HUES6 (cell line): Measurements from ENCODE around the gene AQP10.
"Not testable (repeated sequence)": the region's sequence is repeated elsewhere in the genome, so short reads cannot be mapped to it uniquely, and the experiment has no call there.

Experiments used
- H3K27ac ChIP-seq: 2 replicates; pipeline ENCODE4 v1.7.0; 2013; ENCODE audit warnings: low read depth, mild to moderate bottlenecking, low read length, inconsistent platforms
- H3K27me3 ChIP-seq: 2 replicates; pipeline ENCODE4 v1.6.1; 2013; ENCODE audit warnings: low read length; ENCODE audit not compliant: control insufficient read depth, insufficient read depth
- H3K36me3 ChIP-seq: 2 replicates; pipeline ENCODE4 v1.6.1; 2013; ENCODE audit warnings: low read length; ENCODE audit not compliant: control insufficient read depth, insufficient read depth
- H3K4me1 ChIP-seq: 2 replicates; pipeline ENCODE4 v1.6.1; 2013; ENCODE audit warnings: low read length; ENCODE audit not compliant: control insufficient read depth, insufficient read depth
- H3K4me3 ChIP-seq: 2 replicates; pipeline ENCODE4 v1.5.1; 2013; ENCODE audit warnings: low read depth, low read length
- H3K9ac ChIP-seq: one replicate; pipeline ENCODE4 v1.6.1; 2013; ENCODE audit warnings: mild to moderate bottlenecking, low read length
- H3K9me3 ChIP-seq: 2 replicates; pipeline ENCODE4 v1.6.1; 2013; ENCODE audit warnings: low read depth, low read length; ENCODE audit not compliant: control insufficient read depth, insufficient read depth

AQP10 gene

DNA sequence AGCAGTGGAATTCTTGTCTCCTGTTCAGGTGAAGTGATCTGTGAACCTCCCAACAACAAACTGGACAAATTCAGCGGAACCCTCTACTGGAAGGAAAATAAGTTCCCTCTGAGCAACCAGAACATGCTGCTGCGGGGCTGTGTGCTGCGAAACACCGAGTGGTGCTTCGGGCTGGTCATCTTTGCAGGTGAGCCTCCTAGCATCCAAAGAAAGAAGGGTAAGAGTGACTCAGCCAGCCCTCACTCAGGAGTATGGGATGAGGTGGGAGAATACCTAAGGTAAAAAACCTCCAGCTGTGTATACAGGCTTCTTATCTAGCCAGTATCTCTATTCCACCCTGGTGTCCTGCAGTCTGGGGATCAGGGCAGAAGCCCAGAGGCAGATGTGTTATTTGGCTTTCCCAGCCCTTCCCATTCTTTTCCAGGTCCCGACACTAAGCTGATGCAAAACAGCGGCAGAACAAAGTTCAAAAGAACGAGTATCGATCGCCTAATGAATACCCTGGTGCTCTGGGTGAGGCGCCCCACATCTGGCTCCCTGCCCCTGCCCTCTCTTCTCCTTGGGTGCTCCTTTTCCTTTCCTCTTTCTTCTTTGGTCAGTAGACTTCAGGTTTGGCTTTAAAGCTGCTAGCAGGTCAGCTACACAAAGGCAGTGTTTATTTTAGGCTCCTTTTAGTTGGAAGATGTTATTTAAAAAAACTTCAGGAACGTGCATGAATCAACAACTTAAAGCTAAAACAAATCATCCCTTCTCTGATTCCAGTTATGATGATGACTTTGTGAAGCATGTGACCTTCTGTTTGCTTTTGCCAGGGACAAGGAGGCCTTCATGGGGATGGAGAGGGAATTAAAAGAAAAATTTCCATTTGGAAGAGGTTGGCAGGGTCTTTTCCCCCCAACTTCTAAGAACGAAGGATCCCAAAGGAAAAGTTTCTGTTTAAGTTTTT lies 13.5 kb downstream of the AQP10 start:
- H3K36me3 ChIP-seq, result peaks cover 73% of the 10 kb centered on the region
- no peaks in the 10 kb centered on the region for H3K27me3 ChIP-seq
- H3K4me1 ChIP-seq, result peaks cover 8% of the 10 kb centered on the region
- H3K4me3 ChIP-seq, result no peak overlapping the region
- H3K27ac ChIP-seq, result no peak overlapping the region
- no peak overlapping the region for H3K9ac ChIP-seq
- H3K9me3 ChIP-seq, result no peaks in the 10 kb centered on the region

DNA sequence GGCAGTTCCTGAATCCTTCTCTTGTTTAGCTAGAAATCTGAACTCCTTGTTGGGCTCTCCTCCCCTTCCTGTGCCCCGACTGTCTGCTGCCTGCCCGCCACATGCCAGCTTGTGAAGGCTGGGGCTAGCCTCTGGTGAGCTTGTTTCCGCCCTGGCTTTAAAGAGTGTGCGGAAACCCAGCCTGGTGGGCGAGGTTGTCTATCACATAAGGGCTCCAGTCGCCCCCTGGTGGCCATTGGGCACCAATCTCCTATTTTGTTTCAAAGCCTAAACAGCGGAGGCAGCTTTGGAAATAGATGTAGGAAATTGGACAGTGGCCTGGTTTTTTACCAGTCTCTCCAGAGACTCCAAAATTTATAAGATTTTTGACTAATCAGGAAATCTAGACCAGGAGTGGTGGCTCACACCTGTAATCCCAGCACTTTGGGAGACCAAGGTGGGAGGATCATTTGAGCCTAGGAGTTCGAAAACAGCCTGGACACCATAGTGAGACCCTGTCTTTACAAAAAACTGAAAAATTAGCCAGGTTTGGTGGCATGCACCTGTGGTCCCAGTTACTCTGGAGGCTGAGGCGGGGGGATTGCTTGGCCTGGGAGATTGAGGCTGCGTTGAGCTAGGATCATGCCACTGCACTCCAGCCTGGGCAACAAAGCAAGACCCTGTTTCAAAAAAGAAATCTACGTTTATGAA lies 14.3 kb downstream of the AQP10 start:
- no peaks in the 10 kb centered on the region for H3K9me3 ChIP-seq
- H3K4me3 ChIP-seq, result no peak overlapping the region
- H3K4me1 ChIP-seq, result no peaks in the 10 kb centered on the region
- no peak overlapping the region for H3K9ac ChIP-seq
- H3K27me3 ChIP-seq, result no peaks in the 10 kb centered on the region
- H3K36me3 ChIP-seq, result peaks cover 79% of the 10 kb centered on the region
- H3K27ac ChIP-seq, result no peak overlapping the region

DNA sequence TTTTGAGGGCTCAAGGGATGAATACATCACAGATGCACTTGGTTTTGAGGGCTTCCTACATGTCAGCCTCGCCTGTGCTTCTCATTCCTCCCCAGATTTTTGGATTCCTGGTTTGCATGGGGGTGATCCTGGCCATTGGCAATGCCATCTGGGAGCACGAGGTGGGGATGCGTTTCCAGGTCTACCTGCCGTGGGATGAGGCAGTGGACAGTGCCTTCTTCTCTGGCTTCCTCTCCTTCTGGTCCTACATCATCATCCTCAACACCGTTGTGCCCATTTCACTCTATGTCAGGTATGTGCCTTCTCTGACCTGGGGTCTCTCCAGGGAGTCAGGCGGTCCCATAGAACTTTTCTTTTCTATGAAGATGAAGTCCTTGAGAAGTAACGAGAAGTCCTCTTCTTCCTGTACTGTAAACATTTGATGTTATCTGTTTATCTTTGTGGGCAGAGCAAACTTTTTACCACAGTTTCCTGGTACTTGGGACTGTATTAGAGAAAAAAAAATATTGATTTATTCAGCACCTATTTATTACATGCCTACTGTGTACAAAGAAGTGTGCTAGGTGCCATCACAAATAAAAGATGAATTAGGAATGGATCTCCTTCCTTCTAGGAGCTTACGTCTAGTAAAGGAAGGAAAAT lies 16.5 kb downstream of the AQP10 start:
- Histone ChIP-seq H3K4me1 (no peaks in the 10 kb centered on the region), H3K9me3 (no peaks in the 10 kb centered on the region), H3K4me3 (no peak overlapping the region), H3K27ac (no peak overlapping the region), H3K27me3 (no peaks in the 10 kb centered on the region), H3K36me3 (peaks cover 79% of the 10 kb centered on the region), H3K9ac (no peak overlapping the region)

DNA sequence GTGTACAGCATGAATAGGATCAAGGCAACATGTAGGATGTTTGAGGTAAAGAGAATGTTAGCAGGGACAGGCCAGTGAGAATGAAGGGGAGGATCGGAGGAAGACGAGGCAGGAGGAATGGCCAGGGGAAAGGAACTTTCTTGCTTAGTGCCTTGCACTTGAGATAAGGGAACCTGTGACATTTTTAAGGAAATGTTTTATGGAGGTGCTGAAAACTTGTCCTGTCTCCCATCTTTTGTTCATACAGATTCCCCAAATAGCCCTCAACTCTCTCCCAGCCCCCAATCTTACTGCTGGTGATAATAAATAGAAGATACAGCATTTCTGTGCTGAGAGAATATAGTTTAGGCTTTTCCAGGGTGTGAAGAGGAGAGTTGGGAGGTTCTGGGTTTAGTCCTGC lies 18.0 kb downstream of the AQP10 start:
- H3K27ac ChIP-seq, result no peak overlapping the region
- no peak overlapping the region for H3K4me3 ChIP-seq
- no peaks in the 10 kb centered on the region for H3K9me3 ChIP-seq
- no peak overlapping the region for H3K9ac ChIP-seq
- H3K4me1 ChIP-seq, result no peaks in the 10 kb centered on the region
- no peaks in the 10 kb centered on the region for H3K27me3 ChIP-seq
- H3K36me3 ChIP-seq, result peaks cover 86% of the 10 kb centered on the region

DNA sequence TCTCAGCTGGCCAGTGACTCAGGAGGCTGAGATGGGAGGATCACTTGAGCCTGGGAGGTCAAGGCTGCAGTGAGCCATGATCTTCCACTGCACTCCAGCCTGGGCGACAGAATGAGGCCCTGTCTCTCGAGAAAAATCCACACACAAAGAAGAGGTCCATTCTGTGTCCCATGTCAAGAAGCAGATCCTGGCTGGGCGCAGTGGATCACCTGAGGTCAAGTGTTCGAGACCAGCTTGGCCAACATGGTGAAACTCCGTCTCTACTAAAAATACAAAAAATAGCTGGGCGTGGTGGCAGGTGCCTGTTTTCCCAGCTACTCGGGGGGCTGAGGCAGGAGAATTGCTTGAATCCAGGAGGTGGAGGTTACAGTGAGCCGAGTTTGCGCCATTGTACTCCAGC lies 20.5 kb downstream of the AQP10 start:
- not testable (repeated sequence) for H3K9me3 ChIP-seq, H3K4me1 ChIP-seq, H3K27ac ChIP-seq, H3K9ac ChIP-seq, H3K27me3 ChIP-seq, H3K4me3 ChIP-seq
- peaks cover 93% of the 10 kb centered on the region for H3K36me3 ChIP-seq

- Histone ChIP-seq H3K9ac (no peak overlapping the region), H3K4me3 (no peak overlapping the region), H3K36me3 (peaks cover 98% of the 10 kb centered on the region), H3K27me3 (no peaks in the 10 kb centered on the region), H3K27ac (no peak overlapping the region), H3K4me1 (no peaks in the 10 kb centered on the region), H3K9me3 (no peaks in the 10 kb centered on the region)
These were observed 21.2 kb downstream of the AQP10 start for GRCh38 chr1:154342132-154342531.

DNA sequence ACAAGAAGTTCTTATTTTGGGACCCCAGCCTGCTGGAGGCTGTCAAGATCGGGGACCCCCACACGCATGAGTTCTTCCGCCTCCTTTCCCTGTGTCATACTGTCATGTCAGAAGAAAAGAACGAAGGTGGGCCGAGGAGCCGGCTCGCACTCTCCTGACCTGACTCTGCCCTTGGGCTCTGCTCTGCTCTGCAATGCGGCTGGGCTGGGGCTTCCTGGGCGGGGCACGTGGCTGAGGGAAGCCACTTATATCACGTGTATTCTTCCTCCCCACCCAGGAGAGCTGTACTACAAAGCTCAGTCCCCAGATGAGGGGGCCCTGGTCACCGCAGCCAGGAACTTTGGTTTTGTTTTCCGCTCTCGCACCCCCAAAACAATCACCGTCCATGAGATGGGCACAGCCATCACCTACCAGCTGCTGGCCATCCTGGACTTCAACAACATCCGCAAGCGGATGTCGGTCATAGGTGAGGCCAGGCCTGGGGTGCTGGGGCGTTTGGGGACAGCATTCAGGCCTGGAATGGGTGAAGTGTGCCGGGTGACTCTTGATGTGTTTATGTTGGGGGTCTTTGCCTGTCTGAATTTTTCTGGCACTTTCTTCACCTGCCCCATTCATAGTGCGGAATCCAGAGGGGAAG lies 22.1 kb downstream of the AQP10 start:
- Histone ChIP-seq H3K4me3 (no peak overlapping the region), H3K36me3 (peaks cover 94% of the 10 kb centered on the region), H3K4me1 (no peaks in the 10 kb centered on the region), H3K9me3 (no peaks in the 10 kb centered on the region), H3K9ac (no peak overlapping the region), H3K27me3 (no peaks in the 10 kb centered on the region), H3K27ac (no peak overlapping the region)

DNA sequence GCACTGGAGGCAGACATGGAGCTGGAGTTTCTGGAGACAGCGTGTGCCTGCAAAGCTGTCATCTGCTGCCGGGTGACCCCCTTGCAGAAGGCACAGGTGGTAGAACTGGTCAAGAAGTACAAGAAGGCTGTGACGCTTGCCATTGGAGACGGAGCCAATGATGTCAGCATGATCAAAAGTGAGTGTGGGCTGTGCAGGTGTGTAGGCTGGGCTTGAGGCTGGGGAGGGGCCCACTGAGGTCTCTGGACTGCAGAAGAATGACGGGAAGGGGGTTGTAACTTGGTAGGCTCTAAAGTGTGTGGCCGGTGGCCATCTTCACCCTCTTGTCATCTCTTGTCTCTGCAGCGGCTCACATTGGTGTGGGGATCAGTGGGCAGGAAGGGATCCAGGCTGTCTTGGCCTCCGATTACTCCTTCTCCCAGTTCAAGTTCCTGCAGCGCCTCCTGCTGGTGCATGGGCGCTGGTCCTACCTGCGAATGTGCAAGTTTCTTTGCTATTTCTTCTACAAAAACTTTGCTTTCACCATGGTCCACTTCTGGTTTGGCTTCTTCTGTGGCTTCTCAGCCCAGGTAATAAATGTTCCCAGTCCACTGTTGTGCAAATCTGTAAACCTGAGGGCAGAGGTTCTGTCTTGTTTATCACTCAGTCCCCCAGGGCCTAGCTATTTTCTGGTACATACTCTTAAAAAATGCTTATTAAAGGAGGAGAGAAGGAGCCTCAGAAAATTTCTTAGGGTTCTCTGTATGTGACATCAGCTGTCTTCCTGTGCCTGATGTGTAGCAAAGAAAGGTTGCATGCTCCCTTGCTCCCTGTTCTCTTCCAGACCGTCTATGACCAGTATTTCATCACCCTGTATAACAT lies 24.3 kb downstream of the AQP10 start:
- peaks cover 90% of the 10 kb centered on the region for H3K36me3 ChIP-seq

GRCh38 chr1:154346276-154346917 lies 25.5 kb downstream of the AQP10 start:
- Histone ChIP-seq H3K9me3 (no peaks in the 10 kb centered on the region), H3K4me3 (no peak overlapping the region), H3K27ac (no peak overlapping the region), H3K27me3 (no peaks in the 10 kb centered on the region), H3K4me1 (no peaks in the 10 kb centered on the region), H3K9ac (no peak overlapping the region), H3K36me3 (peaks cover 78% of the 10 kb centered on the region)

More for the DNA sequence above, 24.3 kb downstream of the AQP10 start:
- no peak overlapping the region for H3K9ac ChIP-seq
- no peaks in the 10 kb centered on the region for H3K9me3 ChIP-seq
- H3K27ac ChIP-seq, result no peak overlapping the region
- no peaks in the 10 kb centered on the region for H3K4me1 ChIP-seq
- no peak overlapping the region for H3K4me3 ChIP-seq
- H3K27me3 ChIP-seq, result no peaks in the 10 kb centered on the region

- Histone ChIP-seq H3K9me3 (no peaks in the 10 kb centered on the region), H3K36me3 (peaks cover 62% of the 10 kb centered on the region), H3K4me3 (no peak overlapping the region), H3K4me1 (peaks cover 6% of the 10 kb centered on the region; the same call in 1 of the 2 replicates), H3K9ac (no peak overlapping the region), H3K27me3 (peaks cover 11% of the 10 kb centered on the region), H3K27ac (no peak overlapping the region)
These were observed 27.1 kb downstream of the AQP10 start for GRCh38 chr1:154347961-154348360.
